Nucleus accumbens (tissue), 56 donors: ENCODE data around the gene DYNLL1.
A peak's percentile ranks its signal among the peaks of the same experiment; 100 is the strongest.
"Not testable (repeated sequence)": the region's sequence is repeated elsewhere in the genome, so short reads cannot be mapped to it uniquely, and the experiment has no call there.

Experiments used
- DNase-seq, 56 donors: peaks; one replicate each; lab custom pipeline; 2025; lab: John Stamatoyannopoulos, UW

DYNLL1 gene

DNA sequence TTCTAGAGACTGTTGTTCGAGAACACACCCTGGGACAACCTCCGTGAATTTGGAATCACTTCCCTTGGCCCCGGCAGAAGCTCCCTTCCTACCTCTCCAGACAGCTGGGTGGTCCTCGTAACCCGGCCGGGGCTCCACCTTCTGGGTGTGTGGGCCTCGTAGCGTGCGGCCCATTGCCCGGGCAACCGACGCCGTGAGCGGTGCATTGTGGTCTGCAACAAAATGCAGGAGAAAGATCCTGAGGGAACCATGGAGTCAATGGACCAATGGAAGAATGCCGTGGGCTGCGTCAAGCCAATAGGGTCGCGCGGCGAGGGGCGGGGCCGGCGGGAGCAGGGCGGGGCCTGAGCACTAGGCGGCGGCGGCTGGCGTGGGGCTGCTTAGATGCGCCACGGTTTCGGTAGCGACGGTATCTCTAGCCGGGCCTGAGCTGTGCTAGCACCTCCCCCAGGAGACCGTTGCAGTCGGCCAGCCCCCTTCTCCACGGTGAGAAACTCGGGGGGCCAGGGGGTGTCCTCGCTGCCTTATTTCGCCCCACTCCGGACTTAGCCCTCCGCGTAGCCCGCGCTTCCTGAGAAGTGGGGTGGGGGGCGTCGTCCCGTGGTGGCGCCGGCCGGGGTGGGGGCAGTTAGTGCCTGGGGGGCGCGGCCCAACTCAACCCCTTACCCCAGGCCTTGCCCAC is at the start of gene DYNLL1:
Gene DYNLL1 (plus strand): TSS at position 383 of the 682 bp plus-strand sequence. CDS start 309 bp downstream, outside the sequence.
- peak; percentile 63 to 98 (median 92) for DNase-seq

DNA sequence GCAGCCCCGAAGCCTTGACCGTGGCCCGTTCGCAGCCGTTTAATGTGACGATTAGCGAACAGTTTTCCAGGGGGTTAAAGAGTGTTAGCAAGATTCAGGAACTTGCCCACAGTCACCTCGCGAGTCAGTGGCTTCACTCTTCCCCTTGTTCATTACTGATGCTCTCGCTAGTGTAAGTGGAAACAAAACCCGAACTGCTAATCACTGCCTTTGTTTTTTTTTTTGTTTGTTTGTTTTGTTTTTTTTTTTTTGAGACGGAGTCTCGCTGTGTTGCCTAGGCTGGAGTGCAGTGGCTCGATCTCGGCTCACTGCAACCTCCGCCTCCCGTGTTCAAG is 49.1 kb upstream of the DYNLL1 start:
- not testable (repeated sequence) for DNase-seq

DNA sequence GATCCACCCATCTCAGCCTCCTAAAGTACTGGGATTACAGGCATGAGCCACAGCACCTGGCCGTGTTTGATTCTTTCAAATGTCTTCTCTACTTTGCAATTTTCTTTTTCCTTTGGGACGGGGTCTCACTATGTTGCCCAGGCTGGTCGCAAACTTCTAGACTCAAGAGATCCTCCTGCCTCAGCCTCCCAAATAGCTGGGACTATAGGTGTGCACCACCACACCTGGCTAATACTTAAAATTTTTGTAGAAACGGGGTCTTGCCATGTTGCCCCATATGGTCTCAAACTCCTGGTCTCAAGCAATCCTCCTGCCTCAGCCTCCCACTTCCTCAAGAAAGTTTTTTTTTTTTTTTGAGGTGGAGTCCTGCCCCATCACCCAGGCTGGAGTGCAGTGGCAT is 47.9 kb upstream of the DYNLL1 start:
- DNase-seq = no peak

DNA sequence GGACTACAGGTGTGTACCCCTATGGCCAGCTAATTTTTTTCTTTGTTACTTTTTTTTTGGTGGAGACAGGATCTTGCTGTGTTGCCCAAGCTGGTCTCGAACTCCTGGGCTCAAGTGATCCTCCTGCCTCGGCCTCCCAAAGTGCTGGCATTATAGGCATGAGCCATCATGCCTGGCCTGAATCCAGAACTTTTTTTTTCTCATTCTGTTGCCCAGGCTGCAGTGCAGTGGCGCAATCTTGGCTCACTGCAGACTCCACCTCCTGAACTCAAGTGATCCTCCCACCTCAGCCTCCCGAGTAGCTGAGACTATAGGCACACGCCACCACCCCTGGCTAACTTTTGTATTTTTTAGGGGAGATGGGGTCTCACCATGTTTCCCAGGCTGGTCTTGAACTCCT is 43.4 kb upstream of the DYNLL1 start:
- DNase-seq = not testable (repeated sequence)

DNA sequence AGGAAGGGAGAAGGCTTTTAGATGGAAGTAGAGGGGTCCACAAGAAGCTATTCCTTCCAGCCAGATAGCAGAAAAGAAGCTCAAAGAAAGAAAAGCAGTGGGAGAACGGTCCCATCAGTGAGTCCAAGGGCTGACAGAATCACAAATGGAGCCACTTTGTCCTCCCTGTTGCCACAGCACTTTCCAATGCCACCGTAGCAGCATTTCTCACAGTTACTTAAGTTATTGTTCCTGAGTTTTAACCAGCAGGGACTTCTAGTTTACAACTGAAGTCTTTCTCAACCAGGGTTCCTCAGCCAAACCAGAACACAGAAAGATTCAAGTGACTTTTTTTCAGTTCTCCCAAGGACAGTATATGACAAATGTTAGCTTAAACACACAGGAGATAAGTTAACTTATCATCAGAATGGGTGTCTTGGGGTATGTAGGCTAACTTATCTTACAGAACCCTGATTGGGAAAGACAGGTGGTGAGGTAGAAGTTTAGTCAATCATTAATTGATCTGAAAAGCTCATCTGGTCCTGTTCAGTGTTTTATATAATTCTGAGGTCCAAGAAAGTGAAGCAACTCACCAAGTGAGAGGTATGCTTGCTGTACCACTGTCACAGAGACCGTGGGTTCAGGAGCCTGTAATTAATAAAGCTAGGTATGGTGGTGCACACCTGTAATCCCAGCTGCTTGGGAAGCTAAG is 42.7 kb upstream of the DYNLL1 start:
- no peak for DNase-seq

DNA sequence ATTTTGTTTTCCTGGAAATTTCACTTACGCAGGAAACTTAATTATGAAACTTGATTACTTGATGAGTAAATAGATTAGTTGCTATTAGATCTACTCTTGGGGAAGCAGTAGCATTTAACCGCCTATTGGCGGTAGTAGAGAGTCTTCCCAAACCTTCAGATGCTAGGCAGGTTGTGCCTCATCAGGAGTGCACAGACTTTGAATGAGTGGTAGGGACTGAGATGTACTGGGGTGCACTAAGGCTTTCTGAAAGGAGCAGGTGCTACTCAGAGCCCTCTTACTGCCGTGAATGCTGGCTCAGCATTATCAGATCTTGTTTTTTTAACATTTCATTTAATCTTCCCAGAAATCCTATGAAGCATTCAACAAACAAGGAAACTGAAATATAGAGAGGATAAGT is 41.9 kb upstream of the DYNLL1 start:
- DNase-seq = no peak

DNA sequence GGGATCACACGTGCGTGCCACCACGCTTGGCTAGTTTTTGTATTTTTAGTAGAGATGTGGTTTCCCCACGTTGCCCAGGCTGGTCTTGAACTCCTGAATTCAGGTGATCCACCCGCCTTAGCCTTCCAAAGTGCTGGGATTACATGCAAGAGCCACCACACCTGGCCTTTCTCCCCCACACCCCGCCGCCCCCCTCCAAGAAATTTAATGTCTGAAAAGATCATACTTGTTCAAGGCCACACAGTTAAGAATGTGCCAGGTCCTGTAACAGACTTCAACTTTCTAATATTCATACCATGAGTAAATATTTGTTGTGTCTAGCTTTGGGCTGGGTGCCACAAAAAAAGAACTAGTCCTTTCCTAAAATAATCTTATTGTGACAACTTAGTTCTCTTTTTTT is 40.6 kb upstream of the DYNLL1 start:
- no peak for DNase-seq

DNA sequence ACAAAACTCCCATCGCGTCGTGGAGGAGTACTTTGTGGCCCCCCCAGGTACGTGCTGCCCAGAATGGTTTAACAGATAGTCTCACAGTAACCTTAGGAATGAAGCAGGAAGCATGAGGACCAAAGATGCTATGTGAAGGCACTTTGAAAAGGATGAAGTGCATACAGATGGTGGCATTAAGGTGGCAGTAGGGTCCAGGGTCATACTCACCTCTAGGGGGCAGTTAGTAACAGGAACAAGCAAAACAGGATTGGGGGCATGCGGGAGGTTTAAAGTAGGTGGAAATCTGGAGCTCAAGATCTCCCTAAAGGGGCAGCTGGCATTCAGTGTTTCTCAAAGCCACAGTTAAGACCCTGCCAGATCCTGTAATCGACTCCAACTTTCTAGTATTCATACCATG is 38.8 kb upstream of the DYNLL1 start:
- DNase-seq = no peak

DNA sequence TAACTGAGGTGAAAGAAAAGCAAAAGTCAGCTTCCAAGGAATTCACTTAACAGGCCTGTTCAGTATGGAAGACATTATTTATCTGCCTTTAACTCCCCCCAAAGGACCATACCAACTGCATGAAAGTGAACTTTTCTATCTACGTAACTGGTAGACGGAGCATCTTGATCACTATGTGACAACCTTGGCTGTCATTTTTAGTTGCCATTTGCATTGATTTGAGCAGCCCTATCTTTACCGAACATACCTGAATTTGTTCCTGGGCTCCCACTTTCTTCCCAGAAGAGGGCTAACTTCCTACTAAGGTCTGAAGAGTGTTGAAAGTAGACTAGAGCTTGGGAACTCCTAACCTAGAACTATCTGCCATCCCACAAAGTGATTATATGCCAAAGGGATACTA is 35.8 kb upstream of the DYNLL1 start:
- no peak for DNase-seq

DNA sequence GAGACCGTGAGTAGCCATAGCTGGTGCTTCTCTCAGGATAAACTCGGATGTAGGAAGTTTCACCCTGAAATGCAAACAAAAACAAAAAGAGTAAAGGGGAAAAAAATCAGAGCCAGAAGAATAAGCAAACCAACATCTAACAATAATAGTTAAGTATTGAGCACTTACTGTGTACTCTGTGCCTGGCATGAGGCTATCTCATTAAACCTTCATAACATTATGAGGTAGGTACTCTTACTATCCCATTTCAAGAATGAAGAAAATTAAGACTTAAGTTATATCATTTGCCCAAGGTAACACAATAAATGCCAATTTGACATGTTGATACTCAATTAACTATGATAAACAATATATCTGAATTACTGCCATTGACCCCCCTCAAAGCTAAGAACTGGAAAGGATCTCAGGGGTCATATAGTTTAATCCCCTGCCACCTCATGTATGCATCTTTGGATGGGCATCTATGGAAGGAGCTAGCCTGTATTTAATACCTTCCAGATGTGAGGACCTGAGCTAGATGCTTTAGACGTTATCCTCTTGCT is 33.7 kb upstream of the DYNLL1 start:
- no peak for DNase-seq

DNA sequence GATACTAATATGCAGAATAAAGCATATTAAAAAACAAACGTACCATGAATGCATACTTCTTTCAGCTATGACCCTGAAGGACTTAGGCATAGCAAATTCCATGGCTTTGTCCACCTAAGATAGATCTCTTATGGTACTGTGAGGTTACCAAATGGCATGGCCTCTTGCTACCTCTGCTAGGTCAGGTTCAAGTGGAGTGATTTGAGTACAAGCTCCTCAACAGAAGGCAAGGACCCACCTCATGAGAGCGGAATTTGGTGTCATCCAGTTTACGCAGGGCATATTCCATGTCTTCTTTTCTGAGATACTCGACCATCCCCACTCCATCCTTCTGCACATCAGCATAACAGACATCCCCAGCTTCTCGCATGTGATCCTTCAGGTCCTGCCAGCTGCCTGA is 32.2 kb upstream of the DYNLL1 start:
- DNase-seq = no peak

DNA sequence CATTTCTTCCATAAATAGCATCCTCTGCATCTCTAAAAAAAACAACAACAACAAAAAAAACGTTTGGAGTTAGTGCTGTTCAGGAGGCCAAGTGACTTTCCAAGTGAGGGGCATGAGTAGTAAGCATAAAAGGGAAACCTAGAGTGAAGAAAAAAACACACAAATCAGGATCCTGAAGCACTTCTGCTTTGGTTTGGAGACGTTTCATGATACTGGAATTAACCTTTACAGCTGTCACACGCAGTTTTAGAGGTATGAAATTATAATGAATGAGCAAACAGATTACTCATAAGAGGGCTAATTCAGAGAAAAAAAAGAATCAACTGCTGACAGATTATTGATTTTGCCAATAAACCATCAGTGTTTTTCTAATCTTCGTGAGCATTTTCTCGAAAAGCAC is 30.2 kb upstream of the DYNLL1 start:
- no peak for DNase-seq

DNA sequence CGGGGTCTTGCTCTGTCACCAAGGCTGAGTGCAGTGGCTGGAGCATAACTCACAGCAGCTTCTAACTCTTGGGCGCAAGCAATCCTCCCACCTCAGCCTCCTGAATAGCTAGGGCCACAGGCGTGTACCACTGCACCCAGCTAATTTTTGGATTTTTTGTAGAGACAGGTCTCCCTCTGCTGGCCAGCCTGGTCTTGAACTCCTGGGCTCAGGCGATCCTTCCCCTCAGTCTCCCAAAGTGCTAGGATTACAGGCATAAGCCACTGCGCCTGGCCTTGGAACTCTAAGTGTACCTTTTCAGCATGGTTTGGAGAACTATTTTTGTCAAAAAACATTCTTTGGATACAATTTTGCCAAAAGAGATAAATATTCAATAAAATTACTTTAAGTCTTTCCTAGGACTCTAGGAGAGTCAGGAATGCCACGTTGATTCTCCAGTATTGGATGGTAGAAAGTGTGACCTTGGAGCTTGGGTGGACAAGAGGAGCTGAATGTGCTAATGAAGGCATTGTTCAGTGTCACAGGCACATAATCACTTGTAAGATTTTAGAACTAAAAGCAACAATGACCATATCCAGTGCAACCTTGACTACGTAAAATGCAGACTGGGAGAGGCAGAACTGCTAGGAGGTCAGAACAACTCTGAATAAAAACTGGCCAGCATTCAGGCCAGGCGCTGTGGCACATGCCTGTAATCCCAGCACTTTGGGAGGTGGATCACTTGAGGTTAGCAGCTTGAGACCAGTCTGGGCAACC is 29.2 kb upstream of the DYNLL1 start:
- peak in 8 of 56 donors; percentile 3 to 47 (median 9) for DNase-seq

DNA sequence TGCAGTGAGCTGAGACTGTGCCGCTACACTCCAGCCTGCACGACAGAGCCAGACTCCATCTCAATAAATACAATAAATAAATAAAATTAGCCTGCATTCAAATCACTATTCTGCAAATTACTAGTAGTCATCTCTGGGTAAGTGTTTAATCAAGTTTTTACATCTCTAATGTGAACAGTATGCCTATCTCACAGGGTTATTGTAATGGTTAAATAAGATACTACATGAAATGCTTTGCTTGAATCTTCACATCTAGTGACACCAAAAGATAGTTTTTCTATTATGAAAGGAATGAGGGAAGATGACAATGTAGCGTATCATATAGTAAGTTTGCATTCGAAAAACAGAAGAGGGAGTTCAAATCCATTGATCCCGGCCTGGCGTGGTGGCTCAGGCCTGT is 28.5 kb upstream of the DYNLL1 start:
- DNase-seq = no peak

DNA sequence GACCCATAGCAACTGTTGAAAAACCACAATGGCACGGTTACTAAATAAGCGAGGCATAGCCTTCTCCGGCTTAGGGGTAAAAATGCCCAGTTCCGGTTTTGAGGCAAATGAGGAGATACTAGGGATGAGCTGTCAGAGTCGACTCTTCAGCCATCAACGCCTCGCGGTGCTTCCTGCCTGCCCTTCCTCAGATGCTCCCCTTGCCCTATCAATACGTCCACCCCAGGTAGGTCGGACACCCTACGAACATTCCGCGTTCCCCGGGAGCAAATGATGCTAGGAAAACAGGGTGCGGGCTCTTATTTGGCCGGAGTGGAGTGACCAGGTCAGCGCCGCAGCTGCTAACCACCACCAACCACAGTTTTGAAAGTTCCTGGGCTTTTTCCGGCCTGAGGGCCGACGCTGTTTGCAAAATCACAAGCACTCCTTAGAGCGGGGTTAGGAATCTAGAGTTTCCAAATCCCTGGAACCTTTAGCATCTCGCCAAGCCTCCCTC is 27.5 kb upstream of the DYNLL1 start:
- peak in 4 of 56 donors; percentile 16 to 47 (median 39) for DNase-seq

DNA sequence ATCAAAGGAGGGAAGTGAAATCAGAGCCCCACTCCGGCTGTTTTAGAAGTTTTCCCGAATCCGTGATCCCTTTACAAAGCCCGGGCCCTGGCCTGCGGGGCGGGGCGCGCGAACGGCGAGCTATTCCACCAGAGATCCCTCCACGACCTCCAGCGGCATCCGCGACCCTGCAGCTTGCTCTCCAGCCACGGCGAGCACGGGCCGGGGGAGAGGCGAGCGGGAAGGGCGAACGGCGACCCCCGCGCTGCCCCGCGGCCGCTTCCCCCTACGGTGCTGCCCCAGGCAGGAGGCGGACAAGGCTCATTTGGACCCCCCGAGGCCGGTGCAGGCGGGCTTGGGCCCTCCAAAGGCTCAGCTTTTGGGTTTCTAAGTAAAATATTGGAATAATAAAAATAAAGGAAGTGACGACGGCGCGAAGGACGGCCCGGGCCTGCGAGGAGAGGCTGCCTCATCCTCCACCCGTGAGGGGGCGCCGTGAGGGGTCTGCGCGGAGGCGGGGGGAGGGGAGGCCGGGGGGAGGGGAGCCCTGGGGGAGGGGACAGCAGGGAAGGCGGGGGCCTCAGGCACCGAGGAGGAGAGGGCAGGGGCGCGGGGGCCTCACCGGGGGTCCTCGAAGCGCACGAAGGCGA is 27.0 kb upstream of the DYNLL1 start:
- peak in 33 of 56 donors; percentile 37 to 78 (median 61) for DNase-seq

DNA sequence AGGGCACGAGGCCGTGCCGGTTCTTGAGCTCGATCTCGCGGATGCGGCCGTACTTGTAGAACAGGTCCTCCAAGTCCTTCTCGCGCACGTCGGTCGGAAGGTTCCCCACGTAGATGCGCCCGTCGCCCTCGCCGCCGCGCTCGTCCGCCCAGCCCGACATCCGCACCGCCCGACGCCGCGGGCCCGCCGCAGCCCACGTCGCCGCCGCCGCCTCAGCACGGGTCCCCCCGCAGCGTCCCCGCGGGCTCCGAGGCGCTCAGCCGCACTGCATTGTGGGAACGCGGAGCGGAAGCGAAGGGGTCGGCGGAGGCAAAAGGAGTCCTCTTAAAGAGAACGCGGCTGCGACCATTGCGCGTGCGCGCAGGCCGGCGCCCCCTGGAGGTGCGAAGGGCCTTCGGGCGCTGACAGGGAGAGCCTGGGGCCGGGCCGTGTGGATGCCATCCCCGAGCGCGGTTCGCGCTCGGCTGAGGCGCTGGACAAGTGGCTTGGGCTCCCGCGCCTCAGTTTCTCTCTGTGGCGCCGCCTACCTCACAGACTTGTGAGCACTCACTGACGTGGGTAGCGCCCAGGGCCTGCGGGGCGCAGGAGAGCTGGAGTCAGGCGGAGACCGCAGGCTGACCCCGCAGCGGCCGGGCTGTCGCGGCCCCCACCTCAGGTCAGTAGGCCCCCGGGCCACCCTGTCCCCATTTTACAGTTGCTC is 26.3 kb upstream of the DYNLL1 start, which contains the start of gene SRSF9:
Gene SRSF9 (minus strand): TSS at position 299 of the 700 bp plus-strand sequence. CDS start 139 bp downstream, at position 160.
- DNase-seq = peak; percentile 27 to 96 (median 91)

DNA sequence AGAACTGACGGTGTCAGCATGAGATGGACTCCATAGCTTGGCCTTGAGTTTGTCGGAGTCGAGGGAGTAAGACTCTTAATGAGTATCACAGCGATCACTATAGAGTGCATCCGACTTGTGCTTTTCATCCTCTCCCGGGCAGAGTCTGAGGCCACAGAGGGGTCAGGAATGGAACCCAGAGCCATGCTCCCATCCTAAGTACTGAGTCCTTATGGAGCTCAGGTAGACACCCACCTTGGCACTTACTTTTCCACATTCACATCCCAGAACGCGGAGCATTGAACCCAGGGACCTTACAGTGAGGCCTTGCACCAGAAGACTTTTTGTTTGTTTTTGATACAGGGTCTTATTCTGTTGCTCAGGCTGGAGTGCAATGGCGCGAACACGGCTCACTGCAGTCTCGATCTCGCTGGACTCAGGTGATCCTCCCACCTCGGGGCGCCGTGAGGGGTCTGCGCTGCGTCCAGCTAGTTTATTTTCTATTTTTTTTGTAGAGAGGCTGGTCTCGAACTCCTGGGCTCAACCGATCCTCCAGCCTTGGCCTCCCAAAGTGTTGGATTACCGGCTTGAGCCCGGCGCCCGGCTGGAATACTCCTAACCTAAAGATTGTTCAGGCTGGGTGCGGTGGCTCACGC is 25.6 kb upstream of the DYNLL1 start:
- DNase-seq = peak in 2 of 56 donors; percentile 49 to 61

DNA sequence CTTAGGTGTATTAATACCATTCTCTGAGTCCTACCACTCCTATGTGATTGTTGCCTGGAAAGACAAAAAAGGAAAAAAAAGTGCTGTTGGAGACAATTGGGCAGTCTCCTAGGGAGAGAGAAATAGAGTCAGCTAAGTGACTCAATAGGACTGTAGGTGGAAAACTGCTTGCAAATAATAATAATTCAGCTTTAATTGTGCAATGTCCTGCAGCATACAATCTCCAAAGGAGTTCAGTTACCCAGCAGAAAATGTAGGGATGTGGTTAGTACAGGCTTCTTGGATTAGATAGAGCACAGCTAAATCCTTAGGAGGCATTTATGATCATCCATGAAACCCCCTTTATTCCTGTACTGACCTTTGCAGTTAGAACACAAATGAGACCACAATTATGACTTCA is 23.4 kb upstream of the DYNLL1 start:
- DNase-seq = no peak
